ENCODE results near the gene GALNT10. TPM values are rescaled to one million over a fixed set of nuclear protein-coding genes. Genes with fewer than 3 reads are reported as not detected.

The GALNT10 gene
- total RNA-seq, 1 donor from 2014 or later = 29.0 TPM

DNA sequence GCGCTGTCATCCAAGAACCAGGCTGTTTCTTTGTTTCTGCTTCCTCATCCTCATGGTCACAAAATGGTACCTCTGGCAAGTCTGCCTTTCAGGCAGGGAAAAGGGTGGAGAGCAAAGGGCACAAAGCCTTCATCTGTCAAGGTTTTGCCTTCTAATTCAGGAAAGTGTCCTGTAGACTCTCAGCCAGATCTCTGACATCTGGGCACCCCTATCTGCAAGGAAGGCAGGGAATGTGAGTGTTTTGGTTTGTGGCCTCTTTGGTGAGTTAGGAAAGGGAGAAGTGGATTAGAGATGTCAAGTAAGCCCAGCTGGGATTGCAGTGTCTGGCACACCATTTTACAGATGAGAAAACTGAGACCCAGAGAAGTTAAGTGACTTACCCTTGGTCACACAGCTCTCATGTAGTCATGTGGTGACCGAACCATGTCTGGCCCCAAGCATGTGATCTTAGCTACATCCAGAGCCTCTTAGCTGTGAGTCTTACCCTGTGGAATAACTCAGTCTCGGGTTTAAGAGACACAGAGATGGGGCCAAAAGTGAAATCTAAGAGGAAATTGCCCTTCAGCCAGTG lies 139.6 kb downstream of the GALNT10 start:
- no peak for ATAC-seq
- intact Hi-C loops (cut with DNase I) = no loop called here
- DNase-seq (ENCODE audit: low spot score) = no peak

DNA sequence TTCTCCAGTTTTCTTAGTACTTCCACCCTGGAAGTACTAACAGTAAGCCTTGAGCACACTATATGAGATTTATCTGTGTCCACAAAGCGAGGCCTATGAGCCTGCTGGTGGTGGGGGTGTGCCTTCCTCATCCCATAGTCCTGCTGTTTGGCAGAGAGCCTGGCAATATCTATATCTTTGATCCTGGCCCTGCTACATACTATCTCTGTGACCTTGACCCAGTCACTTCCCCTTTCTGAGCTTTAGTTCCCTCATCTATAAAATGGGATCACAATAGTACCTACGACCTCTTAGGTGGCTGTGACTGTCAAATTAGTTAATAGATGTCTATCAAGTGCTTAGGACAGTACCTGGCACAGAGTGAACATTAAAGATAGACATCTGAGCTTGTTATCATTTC lies 140.7 kb downstream of the GALNT10 start:
- DNase-seq (ENCODE audit: low spot score) = no peak
- ATAC-seq = no peak
- intact Hi-C loops (cut with DNase I) = no loop called here

DNA sequence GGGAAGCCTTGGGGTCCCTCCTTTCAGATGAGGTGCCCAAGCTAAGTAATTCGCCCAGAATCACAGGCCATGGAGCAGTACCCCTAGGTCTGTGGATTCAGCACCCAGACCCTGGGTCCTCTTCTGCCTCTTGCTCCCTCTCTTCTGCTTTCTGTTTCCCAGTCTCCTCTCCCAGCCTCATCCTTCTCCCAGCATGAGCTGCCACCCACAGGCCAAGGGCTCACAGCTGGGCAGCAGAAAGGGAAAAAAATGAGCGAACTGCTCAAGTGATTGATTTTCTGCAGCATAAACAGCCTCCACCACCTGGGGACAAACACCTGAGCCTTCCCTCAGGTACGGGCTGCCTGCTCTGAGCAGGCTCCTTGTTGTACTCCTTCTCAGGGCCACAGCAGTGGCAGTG lies 141.4 kb downstream of the GALNT10 start:
- no peak for DNase-seq (ENCODE audit: low spot score)
- ATAC-seq = no peak
- intact Hi-C loops (cut with DNase I) = no loop called here

DNA sequence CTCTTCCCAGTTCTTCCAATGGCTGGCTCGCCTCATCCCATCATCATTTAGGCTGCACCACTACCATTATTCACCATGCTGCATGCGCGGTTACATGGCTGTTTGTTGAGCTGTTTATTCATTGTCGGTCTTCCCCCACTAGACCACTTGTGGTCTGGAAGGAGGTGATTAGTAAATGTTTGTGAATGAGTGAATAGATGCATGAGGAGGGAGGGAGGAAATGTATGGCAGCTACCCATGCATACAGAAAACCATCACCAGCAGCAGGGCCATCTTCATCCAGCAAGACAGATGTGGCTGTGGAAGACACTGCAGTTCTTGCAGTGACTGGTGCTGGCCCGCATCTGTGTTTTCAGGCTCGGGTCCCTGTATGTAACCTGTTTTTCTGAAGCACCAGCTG lies 141.9 kb downstream of the GALNT10 start:
- no peak for DNase-seq (ENCODE audit: low spot score)
- intact Hi-C loops (cut with DNase I) = no loop called here
- ATAC-seq = no peak

DNA sequence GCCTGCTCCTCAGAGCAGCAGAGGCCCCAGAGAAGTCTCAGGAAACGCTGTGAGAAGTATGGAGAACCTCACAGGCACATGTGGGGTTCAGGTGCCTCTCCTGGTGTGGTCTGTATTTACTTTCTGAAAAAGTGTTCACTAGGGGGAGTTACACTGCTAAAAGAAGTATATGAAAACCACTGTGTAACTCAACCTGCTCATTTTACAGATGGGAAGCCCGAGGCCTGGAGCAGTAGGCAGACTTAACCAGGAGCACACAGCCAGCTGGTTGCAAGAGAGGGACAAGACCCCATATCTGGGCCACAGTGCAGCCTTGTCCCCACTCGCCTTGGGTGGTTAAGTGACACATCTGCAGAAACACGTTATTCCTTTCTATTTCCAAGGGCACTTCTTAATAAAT lies 142.5 kb downstream of the GALNT10 start:
- DNase-seq (ENCODE audit: low spot score) = no peak
- intact Hi-C loops (cut with DNase I) = no loop called here
- no peak for ATAC-seq

DNA sequence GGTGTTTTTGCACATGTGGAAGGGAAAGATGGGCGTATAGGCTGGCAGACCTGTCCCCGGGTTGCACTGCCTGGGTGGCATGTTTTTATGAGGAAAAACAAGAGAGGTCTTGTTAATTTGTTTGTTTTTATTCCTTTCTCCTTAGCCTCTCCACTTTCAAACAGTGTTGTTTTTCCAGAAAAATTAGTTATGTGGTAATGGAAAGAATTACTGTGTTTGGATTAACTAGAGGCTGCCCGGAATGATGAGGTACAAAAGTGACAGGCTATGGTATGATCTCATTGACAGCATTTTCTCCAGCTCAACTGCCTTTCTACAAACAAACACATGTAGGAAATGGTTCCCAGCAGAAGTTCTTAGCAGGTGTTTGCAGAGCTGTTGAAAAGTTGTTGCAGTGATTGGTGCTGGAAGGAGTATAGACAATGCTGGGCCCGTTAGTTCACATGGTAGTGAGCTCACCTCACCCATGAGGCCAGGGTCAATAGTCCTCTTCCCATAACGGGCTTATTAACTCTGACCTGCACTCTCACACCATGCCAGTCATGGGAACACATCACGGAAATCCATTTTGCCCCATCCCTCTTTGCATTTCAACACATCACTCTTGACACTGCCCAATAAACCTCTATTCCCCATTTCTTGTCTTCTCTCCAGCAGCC lies 144.0 kb downstream of the GALNT10 start:
- DNase-seq (ENCODE audit: low spot score) (no peak), ATAC-seq (peak; percentile 75)
- intact Hi-C loops (cut with DNase I) = no loop called here

DNA sequence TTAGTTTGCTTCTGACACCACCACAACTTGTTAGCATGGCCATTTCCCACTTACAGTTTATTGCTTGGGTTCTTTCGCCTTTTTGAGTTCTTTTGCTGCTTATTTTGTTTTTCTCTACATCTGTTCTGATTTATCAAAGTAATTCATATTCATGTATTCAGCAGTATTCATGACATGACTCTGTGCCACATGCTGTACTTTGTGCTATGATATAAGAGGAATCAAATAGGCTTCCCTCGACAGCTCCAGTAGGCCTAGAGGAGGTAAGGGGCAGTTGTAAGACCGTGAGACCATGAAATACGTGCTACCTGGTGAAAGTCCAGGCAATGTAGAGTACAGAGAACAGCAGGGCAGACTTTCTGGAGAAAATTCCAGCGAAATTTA lies 144.5 kb downstream of the GALNT10 start:
- ATAC-seq (no peak), DNase-seq (ENCODE audit: low spot score) (no peak)
- intact Hi-C loops (cut with DNase I) = no loop called here

DNA sequence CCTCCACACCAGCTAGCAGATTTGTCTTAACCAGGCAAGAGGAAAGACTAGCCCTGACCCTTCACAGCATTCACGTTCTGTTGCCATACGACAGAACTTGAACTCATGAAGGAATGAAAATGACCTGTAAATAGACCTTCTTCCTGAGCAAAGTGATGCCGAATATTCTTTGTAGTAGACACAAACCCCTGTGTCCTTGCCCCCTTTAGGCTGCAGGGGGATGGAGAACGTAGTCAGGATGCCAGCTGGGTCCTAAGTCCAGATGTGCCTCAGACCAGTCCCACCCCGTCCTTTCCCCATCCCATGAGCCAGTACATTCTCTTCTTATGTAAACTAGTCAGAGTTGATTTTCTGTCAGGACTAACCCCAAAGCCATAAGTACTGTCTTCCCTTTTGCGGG lies 151.1 kb downstream of the GALNT10 start:
- DNase-seq (ENCODE audit: low spot score) (no peak), ATAC-seq (peak; percentile 10)
- intact Hi-C loops (cut with DNase I) = no loop called here

DNA sequence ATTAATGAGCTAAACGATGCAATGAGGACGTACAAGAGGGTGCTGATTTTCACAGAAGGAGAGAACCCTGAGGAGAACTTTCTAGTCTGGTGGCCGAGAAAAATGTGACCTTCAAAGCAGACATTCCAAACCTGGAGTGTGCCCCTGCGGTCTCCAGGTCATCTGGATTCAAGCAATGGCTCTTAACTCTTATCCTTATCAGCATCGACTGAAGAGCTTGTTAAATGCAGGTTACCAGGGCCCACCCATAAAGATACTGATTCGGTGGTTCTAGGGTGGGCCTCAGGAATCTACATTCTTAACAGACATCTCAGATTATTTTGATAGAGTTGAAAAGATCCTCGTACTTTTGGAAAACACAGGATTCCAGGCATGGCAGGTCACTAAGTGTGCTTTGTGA lies 151.7 kb downstream of the GALNT10 start:
- intact Hi-C loops (cut with DNase I) = no loop called here
- ATAC-seq (no peak), DNase-seq (ENCODE audit: low spot score) (no peak)

DNA sequence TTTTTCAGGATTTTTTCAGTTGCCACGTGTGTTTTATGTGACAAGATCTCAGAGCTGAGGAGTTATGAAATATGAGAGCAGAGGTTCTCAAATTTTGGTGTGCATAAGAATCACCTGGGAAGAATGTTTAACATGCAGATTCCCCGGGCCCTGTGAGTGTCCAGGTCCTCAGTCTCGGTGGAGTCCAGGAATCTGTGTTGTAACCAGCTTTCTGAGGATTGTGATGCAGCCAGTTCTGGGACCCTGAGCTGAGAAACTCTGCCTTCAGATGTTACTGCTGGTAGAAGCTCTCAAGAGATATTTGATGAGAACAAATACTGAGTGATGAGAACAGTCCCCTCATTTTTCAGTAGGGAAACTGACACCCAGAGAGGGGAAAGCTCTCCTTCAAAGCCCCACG lies 152.4 kb downstream of the GALNT10 start:
- DNase-seq (ENCODE audit: low spot score) (no peak), ATAC-seq (no peak)
- intact Hi-C loops (cut with DNase I) = no loop called here

DNA sequence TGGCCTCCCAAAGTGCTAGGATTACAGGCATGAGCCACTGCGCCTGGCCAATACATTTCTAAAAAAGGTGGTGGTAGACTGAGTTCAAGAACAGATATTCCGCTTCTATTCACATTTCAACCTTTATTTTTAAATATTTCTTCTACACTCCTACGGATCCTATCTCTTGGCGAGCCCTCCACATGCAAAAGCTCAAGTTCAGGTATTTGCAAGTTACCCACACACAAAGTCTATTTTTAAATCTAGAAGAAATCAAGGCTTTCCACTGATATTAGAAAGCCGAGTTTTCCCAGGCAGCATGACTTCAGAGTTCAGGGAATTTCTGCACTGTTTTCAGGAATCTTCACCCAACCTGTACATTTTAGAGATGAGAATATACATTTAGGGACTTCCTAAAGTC lies 153.9 kb downstream of the GALNT10 start:
- no peak for ATAC-seq
- no peak for DNase-seq (ENCODE audit: low spot score)
- intact Hi-C loops (cut with DNase I) = no loop called here

DNA sequence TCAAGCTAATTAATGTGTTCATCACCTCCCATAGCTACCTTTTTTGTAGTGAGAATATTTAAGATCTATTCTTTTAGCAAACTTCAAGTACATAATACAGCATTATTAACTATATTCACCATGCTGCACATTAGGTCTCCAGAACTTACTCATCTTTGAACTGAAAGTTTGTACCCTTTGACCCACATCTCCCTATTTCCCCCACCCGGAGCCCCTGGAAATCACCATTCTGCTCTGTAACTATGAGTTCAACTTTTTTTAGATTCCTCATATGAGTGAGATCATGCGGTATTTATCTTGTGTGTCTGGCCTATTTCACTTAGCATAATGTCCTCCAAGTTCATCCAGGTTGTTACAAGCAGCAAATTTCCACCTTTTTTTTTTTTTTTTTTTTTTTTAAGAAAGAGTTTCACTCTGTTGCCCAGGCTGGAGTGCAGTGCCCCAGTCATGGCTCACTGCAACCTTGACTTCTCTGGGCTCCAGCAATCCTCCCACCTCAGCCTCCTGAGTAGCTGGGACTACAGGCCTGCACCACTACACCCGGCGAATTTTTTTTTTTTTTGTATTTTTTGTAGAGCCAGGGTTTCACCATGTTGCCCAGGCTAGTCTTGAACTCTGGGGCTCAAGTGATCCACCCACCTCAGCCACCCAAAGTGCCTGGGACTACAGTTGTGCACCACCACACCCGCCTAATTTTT lies 154.9 kb downstream of the GALNT10 start:
- intact Hi-C loops (cut with DNase I) = no loop called here
- ATAC-seq = no peak

DNA sequence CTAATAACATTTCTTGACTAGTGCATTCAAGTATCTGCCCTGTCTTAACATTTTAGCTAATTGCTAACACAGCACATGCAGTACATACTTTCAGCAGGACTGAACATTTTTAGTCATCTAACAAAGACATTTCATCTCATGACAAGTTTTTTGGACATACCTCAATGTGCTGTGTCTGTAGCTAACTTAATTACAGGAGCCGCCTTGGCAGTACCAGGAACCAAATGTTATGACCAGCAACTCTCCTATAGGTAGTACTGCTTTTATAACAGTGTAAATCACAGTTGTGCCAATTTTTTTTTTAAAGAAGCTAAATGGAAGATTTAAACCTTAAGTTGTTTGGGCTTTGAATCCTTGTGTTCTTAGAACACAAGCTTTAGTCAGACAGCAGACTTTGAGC lies 155.9 kb downstream of the GALNT10 start:
- intact Hi-C loops (cut with DNase I) = no loop called here
- no peak for DNase-seq (ENCODE audit: low spot score)
- ATAC-seq = no peak

More for the DNA sequence above, 154.9 kb downstream of the GALNT10 start:
- no peak for DNase-seq (ENCODE audit: low spot score)

DNA sequence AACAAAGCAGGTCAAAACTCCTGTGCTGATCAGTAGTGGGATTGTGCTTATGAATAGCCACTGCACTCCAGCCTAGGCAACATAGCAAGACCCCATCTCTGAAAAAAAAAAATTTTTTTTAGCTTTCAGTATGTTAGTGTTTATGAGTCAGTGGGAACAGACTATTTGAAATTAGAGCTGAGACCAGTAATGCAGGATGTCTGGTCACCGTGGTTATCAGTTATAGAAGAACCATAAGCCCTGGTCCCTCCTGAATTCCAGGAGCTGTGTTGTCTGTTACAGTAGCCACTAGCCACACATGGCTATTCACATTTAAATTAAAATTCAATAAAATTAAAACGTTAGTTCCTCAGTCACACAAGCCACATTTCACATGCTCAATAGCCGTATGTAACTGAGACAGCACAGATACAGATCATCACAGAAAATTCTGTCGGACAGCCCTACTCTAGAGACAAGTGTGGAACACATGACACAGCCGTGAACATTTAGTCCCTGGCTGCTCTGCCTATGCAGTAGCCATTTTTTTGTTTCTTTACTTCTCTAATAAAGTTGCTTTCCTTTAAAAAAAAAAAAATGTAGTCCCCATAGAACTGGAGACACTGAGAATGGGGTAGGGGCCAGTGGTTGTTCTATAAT lies 159.2 kb downstream of the GALNT10 start:
- intact Hi-C loops (cut with DNase I) = no loop called here
- no peak for ATAC-seq
- DNase-seq (ENCODE audit: low spot score) = no peak

DNA sequence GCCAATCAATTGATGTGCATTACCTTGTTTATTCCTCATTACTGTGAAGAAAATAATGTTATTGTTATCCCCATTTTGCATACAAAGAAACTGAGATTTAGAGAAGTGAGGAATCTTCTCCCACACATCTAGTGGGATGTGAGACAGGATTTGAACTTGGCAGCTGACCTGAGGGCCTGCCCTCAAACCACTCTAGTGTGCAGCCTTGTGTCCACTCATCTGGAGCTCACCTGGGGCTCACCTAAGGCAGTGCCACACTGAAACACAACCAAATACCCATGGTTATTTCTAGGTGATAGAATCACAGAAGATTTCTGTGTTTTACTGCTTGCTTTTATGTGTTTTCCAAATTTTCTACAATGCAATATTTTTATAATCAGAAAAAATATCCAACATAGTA lies 160.6 kb downstream of the GALNT10 start:
- DNase-seq (ENCODE audit: low spot score) (no peak), ATAC-seq (no peak)
- intact Hi-C loops (cut with DNase I) = no loop called here

DNA sequence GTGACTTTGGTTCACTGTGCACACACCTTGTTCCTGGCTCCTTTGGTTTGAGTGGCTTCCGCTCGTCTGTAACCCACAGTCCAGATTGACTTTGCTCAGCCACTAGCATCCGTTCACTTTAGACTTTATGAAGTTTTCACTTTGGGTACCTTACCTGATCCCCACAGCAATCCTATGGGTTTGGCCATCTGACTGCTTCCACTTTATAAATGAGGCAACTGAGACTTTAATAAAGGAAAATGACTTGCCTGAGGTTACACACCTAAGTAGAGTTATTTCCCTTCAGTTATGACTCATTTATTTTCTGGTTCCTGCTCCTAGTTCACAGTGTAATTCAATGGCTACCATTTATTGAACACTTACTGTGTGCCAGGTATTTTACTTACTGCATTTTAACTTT lies 161.0 kb downstream of the GALNT10 start:
- intact Hi-C loops (cut with DNase I) = no loop called here
- no peak for DNase-seq (ENCODE audit: low spot score)
- no peak for ATAC-seq

DNA sequence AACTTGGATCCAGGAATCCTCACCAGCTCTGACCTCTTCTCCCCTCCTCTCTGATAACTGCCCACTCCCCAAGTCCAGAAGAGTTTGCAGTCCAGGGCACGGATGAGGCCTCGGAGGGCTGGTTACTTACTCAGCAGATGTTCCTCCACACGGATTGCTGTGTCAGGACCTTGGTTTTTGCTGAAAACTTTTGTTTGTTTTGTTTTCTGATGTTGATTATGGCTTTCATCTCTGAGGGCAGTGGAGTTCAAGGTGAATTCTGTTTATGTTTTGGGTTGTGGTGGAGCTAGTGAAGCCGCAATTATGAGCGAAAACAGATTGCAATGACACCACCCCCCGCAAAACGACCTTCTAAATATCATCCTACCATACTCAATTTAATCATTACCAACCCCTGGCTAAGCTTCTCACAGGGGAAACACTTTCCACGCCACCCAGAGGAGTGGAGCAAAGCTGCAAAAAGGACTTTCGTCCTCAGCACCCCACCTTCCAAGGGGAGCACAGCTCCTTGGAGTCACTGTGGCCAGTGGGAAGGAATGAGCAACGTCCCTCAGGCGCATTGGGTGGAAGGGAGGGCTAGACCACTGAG lies 162.5 kb downstream of the GALNT10 start:
- DNase-seq (ENCODE audit: low spot score) = no peak
- intact Hi-C loops (cut with DNase I) = no loop called here
- no peak for ATAC-seq

DNA sequence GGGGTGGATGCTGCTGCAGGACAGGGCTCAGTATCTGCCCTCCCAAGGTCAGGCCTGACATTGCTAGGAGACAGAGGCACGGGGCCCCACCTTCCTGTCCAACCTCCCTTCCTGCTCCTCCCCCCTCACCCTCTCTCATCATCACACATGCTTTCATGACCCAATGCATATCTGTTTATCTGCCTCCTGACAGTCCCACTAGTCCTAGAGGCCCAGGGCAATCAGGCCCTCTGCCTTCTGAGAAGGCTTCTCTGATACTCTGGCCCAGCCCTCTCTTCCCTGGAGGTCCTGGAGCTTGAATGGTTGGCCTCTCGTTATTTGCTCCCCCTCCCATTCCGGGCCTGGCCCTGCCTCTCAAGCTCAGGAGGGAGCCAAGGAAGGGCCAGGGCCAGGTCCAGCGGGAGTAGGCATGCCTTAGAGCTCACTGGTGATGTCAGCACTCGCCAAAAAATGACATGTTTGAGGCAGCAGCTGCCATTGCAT lies 164.6 kb downstream of the GALNT10 start:
- DNase-seq (ENCODE audit: low spot score) = peak; percentile 67
- ATAC-seq = peak; percentile 86
- intact Hi-C loops (cut with DNase I) = no loop called here

DNA sequence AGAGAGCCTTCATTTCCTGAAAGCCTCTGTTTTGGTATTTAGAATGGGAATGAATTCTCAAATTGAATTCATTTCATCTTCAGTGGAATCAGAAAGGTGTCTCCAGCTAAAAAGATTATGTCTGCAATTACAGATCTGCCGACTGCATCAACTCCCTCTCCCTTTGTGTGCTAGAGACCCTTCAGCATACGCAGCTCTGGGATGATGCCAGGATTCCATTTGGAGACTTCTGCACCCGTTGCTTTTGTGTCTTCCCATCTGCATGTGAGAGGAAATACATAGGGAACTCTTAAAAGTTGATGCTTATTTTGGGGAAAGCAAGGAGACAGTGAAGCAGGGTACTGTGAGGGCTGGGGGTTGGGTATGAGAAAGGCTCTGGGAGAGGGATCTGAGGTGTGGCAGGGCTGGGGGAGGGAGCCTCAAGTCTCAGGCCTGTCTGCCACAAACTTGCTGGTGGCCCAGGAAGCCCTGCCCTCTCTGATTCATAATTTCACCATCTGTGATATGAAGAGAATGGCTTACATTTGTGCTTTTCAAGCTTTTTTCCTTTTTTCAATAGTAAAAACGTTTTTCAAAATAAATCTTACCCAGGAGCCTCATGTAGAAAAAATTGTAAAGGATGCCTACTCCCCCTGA lies 165.6 kb downstream of the GALNT10 start:
- intact Hi-C loops (cut with DNase I) = no loop called here
- DNase-seq (ENCODE audit: low spot score) (no peak), ATAC-seq (no peak)
